ENCODE data around the gene NHSL1.

GRCh38 chr6:138434925-138435324, 64.4 kb downstream of the NHSL1 start:
- TF ChIP-seq CTCF (IDR thresholded peaks at IDR 0.05) (no peak), POLR2A (IDR thresholded peaks at IDR 0.05) (no peak), EP300 (IDR thresholded peaks at IDR 0.05; ENCODE audit: low read depth) (no peak), POLR2AphosphoS5 (IDR thresholded peaks at IDR 0.05) (no peak)

All from transverse colon (tissue), 4 donors.